AG09319 (cell line): Measurements from ENCODE around the gene CAB39L.

Experiments
- DNase-seq: peaks from one replicate; pipeline ENCODE4 v3.0.0-alpha.2; 2010; ENCODE audit warnings: low read depth; ENCODE audit errors: extremely low read depth
- TF ChIP-seq, protein P1 (sequence below): IDR thresholded peaks from 2 replicates; pipeline ENCODE4 v1.5.1; 2011; ENCODE audit warnings: low read depth, mild to moderate bottlenecking, inconsistent platforms, low read length, moderate library complexity

Gene CAB39L

DNA sequence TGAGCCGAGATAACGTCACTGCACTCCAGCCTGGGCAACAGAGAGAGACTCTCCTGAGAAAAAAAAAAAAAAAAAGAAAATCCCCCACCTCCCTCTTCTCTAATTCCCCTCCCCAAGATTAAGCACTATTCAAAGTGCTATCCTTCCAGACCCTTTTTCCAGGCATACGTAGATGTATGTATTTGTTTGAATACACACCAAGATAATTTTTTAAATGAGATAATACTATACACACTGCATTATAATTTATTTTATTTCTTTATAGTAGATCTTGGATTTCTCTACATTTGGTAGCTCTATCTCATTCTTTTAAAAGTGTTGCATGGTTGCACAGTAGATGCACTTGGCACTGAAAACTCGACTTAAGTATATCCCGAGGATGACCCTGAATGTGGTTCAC is 32.5 kb downstream of the CAB39L start:
- DNase-seq = no peak
- TF ChIP-seq, protein P1, sequence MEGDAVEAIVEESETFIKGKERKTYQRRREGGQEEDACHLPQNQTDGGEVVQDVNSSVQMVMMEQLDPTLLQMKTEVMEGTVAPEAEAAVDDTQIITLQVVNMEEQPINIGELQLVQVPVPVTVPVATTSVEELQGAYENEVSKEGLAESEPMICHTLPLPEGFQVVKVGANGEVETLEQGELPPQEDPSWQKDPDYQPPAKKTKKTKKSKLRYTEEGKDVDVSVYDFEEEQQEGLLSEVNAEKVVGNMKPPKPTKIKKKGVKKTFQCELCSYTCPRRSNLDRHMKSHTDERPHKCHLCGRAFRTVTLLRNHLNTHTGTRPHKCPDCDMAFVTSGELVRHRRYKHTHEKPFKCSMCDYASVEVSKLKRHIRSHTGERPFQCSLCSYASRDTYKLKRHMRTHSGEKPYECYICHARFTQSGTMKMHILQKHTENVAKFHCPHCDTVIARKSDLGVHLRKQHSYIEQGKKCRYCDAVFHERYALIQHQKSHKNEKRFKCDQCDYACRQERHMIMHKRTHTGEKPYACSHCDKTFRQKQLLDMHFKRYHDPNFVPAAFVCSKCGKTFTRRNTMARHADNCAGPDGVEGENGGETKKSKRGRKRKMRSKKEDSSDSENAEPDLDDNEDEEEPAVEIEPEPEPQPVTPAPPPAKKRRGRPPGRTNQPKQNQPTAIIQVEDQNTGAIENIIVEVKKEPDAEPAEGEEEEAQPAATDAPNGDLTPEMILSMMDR = no peak

DNA sequence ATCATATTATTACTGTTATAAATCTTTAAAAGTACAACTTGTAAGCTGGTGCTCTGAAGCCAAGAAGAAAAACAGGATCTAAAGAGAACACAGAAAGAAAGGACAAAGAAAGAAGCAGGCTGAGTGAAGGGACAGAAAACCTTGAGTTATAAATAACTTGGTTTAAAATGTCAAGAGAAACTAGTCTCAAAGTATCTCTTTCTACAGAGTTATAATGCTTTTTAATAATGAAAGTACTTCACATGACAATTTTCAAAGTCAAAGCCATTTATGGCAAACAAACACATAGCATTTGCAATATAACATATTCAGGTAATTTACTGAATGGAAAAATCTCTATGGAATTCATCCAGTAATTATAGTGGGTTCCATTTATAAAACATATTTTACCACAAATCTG is 33.4 kb downstream of the CAB39L start:
- TF ChIP-seq, protein P1 = no peak
- no peak for DNase-seq

- no peak for DNase-seq
- TF ChIP-seq, protein P1 = no peak
Measured at GRCh38 chr13:49410006-49410405, 33.9 kb downstream of the CAB39L start.

DNA sequence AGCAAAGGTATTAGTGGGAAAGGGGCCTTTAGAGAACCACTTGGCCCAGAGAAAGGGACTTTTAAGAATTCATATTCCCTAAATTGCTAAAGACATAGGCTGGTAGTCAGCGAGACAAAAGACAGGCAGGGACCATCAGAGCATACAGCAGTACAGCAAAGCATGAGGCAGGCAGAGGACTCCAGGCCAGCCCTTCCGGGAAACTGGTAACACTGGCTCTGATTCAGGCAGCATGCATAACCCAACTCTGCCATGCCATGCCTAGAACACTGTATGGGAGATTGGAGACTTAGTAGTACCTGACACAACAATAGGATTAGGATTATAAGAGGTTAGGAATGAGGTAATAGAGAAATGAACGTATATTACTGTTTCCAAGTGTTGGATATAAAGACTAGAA is 34.9 kb downstream of the CAB39L start:
- TF ChIP-seq, protein P1 = no peak
- no peak for DNase-seq

DNA sequence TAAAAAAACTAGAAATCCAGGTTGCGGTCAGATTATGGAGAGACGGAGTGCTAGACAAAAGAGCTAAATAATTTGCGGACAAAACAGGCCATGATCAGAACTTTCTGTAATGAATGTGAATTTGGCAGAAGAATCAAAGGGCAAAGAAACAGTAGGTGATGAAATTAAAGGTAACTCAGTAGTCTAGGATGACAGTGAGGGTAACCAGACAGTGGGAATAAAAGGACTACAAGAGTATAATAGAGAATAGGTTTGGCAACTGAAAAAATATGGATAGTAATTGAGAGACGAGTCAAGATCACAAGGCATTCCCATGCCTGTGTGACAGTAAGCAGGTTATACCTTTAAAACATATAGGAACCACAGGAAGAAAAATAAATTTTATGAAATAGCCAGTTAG is 35.9 kb downstream of the CAB39L start:
- TF ChIP-seq, protein P1 = no peak
- DNase-seq = no peak

GRCh38 chr13:49407068-49407467 is 36.8 kb downstream of the CAB39L start:
- TF ChIP-seq, protein P1 = no peak
- DNase-seq = no peak

- TF ChIP-seq, protein P1 = no peak
- no peak for DNase-seq
Measured at GRCh38 chr13:49404703-49405020, 39.2 kb downstream of the CAB39L start.
